ENCODE measurements around the gene TPCN2. TPM values are rescaled to one million over a fixed set of nuclear protein-coding genes. Genes with fewer than 3 reads are reported as not detected.

The TPCN2 gene
- total RNA-seq, 6 donors from 2014 or later: 12.5 to 61.8 (median 18.8) TPM

GRCh38 chr11:69065147-69065710 lies 16.5 kb downstream of the TPCN2 start:
- Histone ChIP-seq H3K4me3 (no peak overlapping the region), H3K36me3 (peaks cover 4 to 49% (median 32%) of the 10 kb centered on the region in 4 donors), H3K27me3 (no peaks in the 10 kb centered on the region), H3K4me1 (no peaks in the 10 kb centered on the region), H3K27ac (no peak overlapping the region), H3K9me3 (no peaks in the 10 kb centered on the region)
- DNase-seq: peak in 1 of 2 donors; percentile 55
- ATAC-seq (ENCODE audit: low FRiP score in 2 of 2): no peak
- TF ChIP-seq POLR2A (IDR thresholded peaks at IDR 0.05) (no peak), POLR2AphosphoS5 (IDR thresholded peaks at IDR 0.05) (no peak), CTCF (IDR thresholded peaks at IDR 0.05) (no peak), EP300 (IDR thresholded peaks at IDR 0.05) (no peak)
- WGBS, 2 donors: 82 to 91% methylated on average over 11 to 19 of the region's 19 CpGs

GRCh38 chr11:69066122-69067112 lies 17.7 kb downstream of the TPCN2 start:
- Histone ChIP-seq H3K9me3 (no peaks in the 10 kb centered on the region), H3K4me1 (no peaks in the 10 kb centered on the region), H3K4me3 (no peak overlapping the region), H3K36me3 (peaks cover 4 to 56% (median 40%) of the 10 kb centered on the region in 4 donors), H3K27me3 (no peaks in the 10 kb centered on the region), H3K27ac (no peak overlapping the region)
- TF ChIP-seq POLR2A (IDR thresholded peaks at IDR 0.05) (no peak), EP300 (IDR thresholded peaks at IDR 0.05) (no peak), CTCF (IDR thresholded peaks at IDR 0.05) (no peak), POLR2AphosphoS5 (IDR thresholded peaks at IDR 0.05) (no peak)
- ATAC-seq (ENCODE audit: low FRiP score in 2 of 2) (peak in 1 of 2 donors; percentile 8), DNase-seq (peak in 1 of 2 donors; percentile 61)
- 91 to 96% methylated on average over 16 to 25 of the region's 30 CpGs for WGBS, 2 donors

GRCh38 chr11:69067200-69067599 lies 18.5 kb downstream of the TPCN2 start:
- WGBS, 2 donors: 89 to 98% methylated on average over 2 to 9 of the region's 13 CpGs
- TF ChIP-seq EP300 (IDR thresholded peaks at IDR 0.05): no peak
- no peak for TF ChIP-seq CTCF (IDR thresholded peaks at IDR 0.05)
- TF ChIP-seq POLR2A (IDR thresholded peaks at IDR 0.05): no peak
- TF ChIP-seq POLR2AphosphoS5 (IDR thresholded peaks at IDR 0.05): no peak
- ATAC-seq (ENCODE audit: low FRiP score in 2 of 2): no peak
- peaks cover 4 to 62% (median 46%) of the 10 kb centered on the region in 4 donors for H3K36me3 ChIP-seq
- H3K4me3 ChIP-seq: no peak overlapping the region
- no peaks in the 10 kb centered on the region for H3K9me3 ChIP-seq
- H3K27me3 ChIP-seq: no peaks in the 10 kb centered on the region
- no peaks in the 10 kb centered on the region for H3K4me1 ChIP-seq
- H3K27ac ChIP-seq: no peak overlapping the region
- DNase-seq: peak in 1 of 2 donors; percentile 59

GRCh38 chr11:69071086-69071800 lies 22.5 kb downstream of the TPCN2 start:
- Histone ChIP-seq H3K4me1 (no peaks in the 10 kb centered on the region), H3K9me3 (no peaks in the 10 kb centered on the region), H3K27me3 (no peaks in the 10 kb centered on the region), H3K4me3 (no peak overlapping the region), H3K36me3 (peaks cover 0 to 69% (median 45%) of the 10 kb centered on the region in 4 donors), H3K27ac (no peak overlapping the region)
- WGBS, 2 donors: 92 to 93% methylated on average over 10 to 20 of the region's 23 CpGs
- DNase-seq (peak in 1 of 2 donors; percentile 61), ATAC-seq (ENCODE audit: low FRiP score in 2 of 2) (no peak)
- no peak for TF ChIP-seq POLR2AphosphoS5 (IDR thresholded peaks at IDR 0.05)
- no peak for TF ChIP-seq EP300 (IDR thresholded peaks at IDR 0.05)
- TF ChIP-seq POLR2A (IDR thresholded peaks at IDR 0.05): no peak
- no peak for TF ChIP-seq CTCF (IDR thresholded peaks at IDR 0.05)

Data from upper lobe of left lung (tissue), 6 donors.